GM13976 (cell line): ENCODE data around the gene GRK1.

Source experiments
- DNase-seq: peaks from one replicate; pipeline ENCODE4 v3.0.0; 2012; ENCODE audit warnings: low spot score
- CTCF ChIP-seq: IDR thresholded peaks from 2 replicates; pipeline ENCODE4 v1.5.1; 2012; ENCODE audit warnings: borderline replicate concordance, mild to moderate bottlenecking; ENCODE audit not compliant: insufficient read depth; ENCODE audit errors: extremely low read depth, missing control alignments, control extremely low read depth
- in situ Hi-C: fragments of 300-500 bp; cut with MboI; formaldehyde crosslinking; loops from one replicate; pipeline ENCODE4 v1.12.0; 2022; ENCODE audit warnings: low sequenced_read_pairs, mixed read lengths, inconsistent platforms; ENCODE audit not compliant: unreplicated experiment

The GRK1 gene

GRCh38 chr13:113644800-113645199, 22.2 kb upstream of the GRK1 start:
- TF ChIP-seq CTCF: no peak
- DNase-seq: no peak
- in situ Hi-C loops: no loop called here

DNA sequence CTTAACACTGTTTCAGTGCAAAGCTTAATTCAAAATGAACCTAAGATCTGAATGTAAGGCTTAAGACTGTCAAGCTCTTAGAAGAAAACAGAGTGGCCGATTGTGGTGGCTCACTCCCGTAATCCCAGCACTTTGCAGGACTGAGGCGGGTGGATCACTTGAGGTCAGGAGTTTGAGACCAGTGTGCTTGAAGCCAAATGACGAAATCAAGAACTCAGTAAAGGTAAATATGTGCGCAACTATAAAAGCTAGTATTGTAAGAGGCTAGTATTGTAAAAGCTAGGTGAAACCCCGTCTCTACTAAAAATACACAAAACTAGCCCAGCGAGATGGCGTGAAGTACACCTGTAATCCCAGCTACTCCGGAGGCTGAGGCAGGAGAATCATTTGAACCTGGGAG, 21.7 kb upstream of the GRK1 start:
- DNase-seq: no peak
- TF ChIP-seq CTCF: no peak
- in situ Hi-C loops: no loop called here

- no peak for TF ChIP-seq CTCF
- DNase-seq: no peak
- in situ Hi-C loops: no loop called here
These were observed 20.6 kb upstream of the GRK1 start for GRCh38 chr13:113646376-113646775.

GRCh38 chr13:113646921-113647340, 20.1 kb upstream of the GRK1 start:
- DNase-seq: no peak
- no peak for TF ChIP-seq CTCF
- in situ Hi-C loops: no loop called here

DNA sequence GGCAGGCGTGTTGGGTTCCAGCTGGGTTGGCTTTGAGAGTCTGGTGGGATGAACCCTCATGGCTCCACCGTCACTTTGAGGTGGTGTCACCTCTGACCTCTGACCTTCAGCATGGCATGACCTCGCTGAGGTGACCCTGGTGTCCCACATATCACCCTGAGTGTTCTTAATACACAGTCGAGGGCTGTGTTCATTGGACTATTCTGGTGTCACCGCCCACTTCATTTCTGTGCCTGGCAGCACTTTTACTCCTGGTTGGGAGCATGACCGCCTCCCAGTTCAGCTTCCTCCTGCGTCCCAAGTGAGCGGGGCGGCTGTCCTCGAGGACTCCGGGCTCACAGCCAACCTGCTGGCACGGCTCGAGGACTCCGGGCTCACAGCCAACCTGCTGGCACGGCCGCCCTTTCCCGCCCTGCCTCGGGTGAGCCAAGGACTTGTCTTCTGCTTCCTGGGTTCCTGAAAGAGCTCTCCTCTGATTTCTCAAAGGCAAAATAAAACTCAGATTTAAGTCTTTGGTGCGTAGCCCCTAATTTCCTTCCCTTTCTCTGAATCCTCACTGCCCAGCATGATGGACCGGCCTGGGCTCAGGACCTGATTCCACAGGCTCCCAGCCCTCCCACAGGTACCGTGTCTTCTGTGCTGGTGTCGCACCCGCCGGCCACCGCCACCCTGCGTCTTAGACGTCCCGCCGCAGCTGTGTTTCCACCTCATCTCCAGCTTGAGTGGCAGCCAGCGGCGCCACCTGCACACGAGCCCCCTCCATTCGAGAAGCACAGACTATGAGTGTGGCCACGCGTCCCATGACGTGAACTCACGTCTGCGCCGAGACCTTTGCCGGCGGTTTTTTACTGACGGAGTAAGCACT, 19.4 kb upstream of the GRK1 start:
- in situ Hi-C loops: no loop called here
- no peak for DNase-seq
- no peak for TF ChIP-seq CTCF

DNA sequence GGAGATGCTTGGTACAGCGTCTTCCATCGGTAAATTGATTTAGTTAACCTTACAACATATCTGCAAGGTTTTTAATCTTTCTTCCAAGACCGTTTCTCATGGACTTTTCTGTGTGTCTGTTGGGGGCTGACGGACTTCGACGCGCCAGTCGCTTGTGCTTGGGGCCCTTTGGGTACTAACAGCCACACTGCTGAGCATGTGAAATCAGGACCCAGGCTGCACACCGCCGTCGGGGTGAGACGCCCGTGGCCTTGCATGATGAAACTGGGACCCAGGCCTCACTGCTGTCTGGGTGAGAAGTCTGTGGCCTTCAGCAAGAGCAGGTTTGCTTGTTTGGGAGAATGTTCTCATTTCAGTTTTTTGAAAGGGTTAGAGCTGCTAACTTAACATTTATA, 18.8 kb upstream of the GRK1 start:
- no peak for TF ChIP-seq CTCF
- DNase-seq: no peak
- in situ Hi-C loops: no loop called here

DNA sequence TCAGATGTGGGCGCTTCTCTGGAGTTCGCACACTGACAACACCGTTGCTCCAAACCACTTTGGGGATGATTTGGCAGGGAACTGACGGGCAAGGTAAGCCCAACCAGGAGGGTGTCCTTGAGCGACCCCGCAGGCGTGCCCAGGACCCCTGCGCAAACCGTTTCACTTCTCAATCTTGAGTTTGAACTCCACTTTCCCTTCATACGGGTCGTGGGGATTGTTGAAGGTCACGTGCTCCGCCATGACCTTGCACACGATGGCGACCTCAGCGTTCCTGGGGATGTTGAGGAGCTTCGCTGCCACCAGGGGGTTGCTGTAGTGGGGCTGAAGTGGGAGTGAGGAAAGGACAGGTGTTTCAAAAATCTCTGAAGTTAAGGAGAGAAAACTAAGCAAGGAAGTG, 17.8 kb upstream of the GRK1 start:
- no peak for TF ChIP-seq CTCF
- no peak for DNase-seq
- in situ Hi-C loops: no loop called here
